ENCODE measurements around the gene MDGA2. TPM values are rescaled to one million over a fixed set of nuclear protein-coding genes. Genes with fewer than 3 reads are reported as not detected.
"Not testable (repeated sequence)": the region's sequence is repeated elsewhere in the genome, so short reads cannot be mapped to it uniquely, and the experiment has no call there.

The MDGA2 gene
- total RNA-seq, 2 experiments from 2014 or later, result not detected

DNA sequence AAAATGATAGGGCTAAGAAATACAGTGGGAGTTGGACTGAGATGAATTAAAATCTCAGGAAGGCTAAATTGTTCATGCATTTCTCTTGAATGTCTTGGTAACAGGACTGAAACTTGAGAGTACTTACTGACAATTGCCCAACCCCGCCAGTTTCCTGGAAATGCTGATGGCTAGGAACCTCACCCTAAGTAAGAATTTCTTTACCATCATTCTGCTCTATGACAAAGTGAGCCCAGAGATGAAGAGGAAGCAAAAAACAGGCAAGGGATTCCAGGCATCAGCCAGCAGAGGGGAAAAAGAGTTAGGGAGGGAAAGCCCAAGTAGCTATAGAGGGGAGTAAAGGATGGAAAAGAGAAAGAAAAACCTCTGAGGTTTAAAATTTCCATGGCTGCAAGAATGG, 397.7 kb downstream of the MDGA2 start:
- intact Hi-C loops (cut with micrococcal nuclease), result loop anchor here (1.0 to 10.0 kb wide), 2 partner anchors 696 to 1023 kb away; no protein-coding TSS in a partner anchor
- Mint-ChIP-seq H3K36me3 (ENCODE audit: low read depth) (no peaks in the 10 kb centered on the region), H3K9me3 (no peaks in the 10 kb centered on the region), H3K27ac (no peak overlapping the region), H3K4me3 (no peak overlapping the region), H3K4me1 (ENCODE audit: low read depth) (no peaks in the 10 kb centered on the region), H3K27me3 (ENCODE audit: low read depth) (no peaks in the 10 kb centered on the region)
- DNase-seq, result no peak
- CTCF ChIA-PET, result interaction anchor here (0.5 to 1.0 kb wide), 2 partner anchors 20 to 64 kb away, joined by 3 read pairs; no protein-coding TSS in a partner anchor

DNA sequence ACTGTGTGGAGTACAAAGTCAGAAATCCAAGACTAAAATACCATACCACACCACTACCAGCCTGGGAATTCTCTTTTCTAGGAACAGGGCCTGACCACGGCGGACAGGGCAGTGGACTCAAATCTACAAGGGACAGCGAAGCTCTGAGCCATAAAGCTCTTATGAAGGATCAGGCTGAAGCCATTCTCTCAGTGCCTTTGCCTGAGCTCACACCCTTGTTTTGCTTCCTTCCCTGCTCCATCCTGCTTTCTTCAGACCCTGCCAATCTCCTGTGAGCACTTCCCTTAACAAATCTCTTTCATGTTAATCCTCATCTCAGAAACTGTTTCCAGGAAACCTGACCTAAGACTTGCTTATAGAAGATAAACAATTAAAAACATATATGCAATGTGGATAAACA, 398.5 kb downstream of the MDGA2 start:
- H3K36me3 Mint-ChIP-seq (ENCODE audit: low read depth), result no peaks in the 10 kb centered on the region
- intact Hi-C loops (cut with micrococcal nuclease), result loop anchor here (10.0 kb wide), 1 partner anchor 1022 kb away; no protein-coding TSS in a partner anchor
- H3K27me3 Mint-ChIP-seq (ENCODE audit: low read depth), result no peaks in the 10 kb centered on the region

DNA sequence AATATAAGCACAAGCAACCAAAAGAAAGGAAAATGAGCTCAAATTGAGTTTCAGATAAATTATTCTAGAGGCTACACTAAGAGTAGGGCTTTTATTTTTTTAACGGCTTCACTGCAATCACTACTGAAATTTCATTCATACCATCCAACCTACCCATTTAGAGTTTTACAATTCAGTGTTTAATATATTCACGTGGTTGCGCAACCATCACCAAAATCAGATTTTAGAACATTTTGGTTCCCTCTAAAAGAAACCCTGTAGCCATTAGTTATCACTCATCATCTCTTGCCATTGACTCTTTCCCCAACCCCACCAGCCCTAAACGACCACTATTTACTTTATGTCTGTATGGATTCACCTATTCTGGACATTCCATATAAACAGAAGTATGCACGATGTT, 401.5 kb downstream of the MDGA2 start:
- CTCF ChIA-PET, result no interaction called here
- H3K4me3 Mint-ChIP-seq, result no peak overlapping the region
- H3K4me1 Mint-ChIP-seq (ENCODE audit: low read depth), result no peaks in the 10 kb centered on the region
- DNase-seq, result no peak
- no peak overlapping the region for H3K27ac Mint-ChIP-seq
- no peaks in the 10 kb centered on the region for H3K36me3 Mint-ChIP-seq (ENCODE audit: low read depth)
- H3K27me3 Mint-ChIP-seq (ENCODE audit: low read depth), result no peaks in the 10 kb centered on the region
- intact Hi-C loops (cut with micrococcal nuclease), result loop anchor here (10.0 kb wide), 1 partner anchor 1019 kb away; no protein-coding TSS in a partner anchor
- no peaks in the 10 kb centered on the region for H3K9me3 Mint-ChIP-seq

More for the DNA sequence above, 398.5 kb downstream of the MDGA2 start:
- DNase-seq, result no peak
- H3K4me1 Mint-ChIP-seq (ENCODE audit: low read depth), result no peaks in the 10 kb centered on the region
- H3K9me3 Mint-ChIP-seq, result no peaks in the 10 kb centered on the region
- H3K27ac Mint-ChIP-seq, result no peak overlapping the region
- no peak overlapping the region for H3K4me3 Mint-ChIP-seq
- CTCF ChIA-PET, result interaction anchor here (0.7 kb wide), 1 partner anchor 12 kb away, joined by 3 read pairs; no protein-coding TSS in a partner anchor

DNA sequence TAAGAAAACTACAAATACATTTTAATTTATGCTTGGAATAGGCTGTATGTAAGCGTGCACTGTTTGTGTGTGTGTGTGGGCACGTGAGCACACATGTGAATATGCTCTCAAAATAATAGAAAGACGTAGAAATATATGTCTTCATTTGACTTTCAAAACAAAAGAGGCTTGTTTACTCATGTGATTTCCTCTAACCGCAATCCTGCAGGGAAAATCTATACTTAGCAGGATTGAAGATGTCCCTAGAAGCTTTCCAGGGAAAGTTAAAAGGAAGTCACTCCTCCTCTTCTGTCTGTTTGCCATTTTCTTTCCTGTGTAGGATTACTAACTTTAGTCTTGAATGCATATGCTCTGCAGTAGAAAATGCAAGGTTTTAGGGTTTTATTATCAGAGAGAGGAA, 404.7 kb downstream of the MDGA2 start:
- no peak for DNase-seq
- no peak overlapping the region for H3K4me3 Mint-ChIP-seq
- H3K27me3 Mint-ChIP-seq (ENCODE audit: low read depth), result no peaks in the 10 kb centered on the region
- CTCF ChIA-PET, result no interaction called here
- intact Hi-C loops (cut with micrococcal nuclease), result loop anchor here (10.0 kb wide), 1 partner anchor 1016 kb away; no protein-coding TSS in a partner anchor
- no peaks in the 10 kb centered on the region for H3K36me3 Mint-ChIP-seq (ENCODE audit: low read depth)
- H3K9me3 Mint-ChIP-seq, result no peaks in the 10 kb centered on the region
- H3K27ac Mint-ChIP-seq, result no peak overlapping the region
- no peaks in the 10 kb centered on the region for H3K4me1 Mint-ChIP-seq (ENCODE audit: low read depth)

DNA sequence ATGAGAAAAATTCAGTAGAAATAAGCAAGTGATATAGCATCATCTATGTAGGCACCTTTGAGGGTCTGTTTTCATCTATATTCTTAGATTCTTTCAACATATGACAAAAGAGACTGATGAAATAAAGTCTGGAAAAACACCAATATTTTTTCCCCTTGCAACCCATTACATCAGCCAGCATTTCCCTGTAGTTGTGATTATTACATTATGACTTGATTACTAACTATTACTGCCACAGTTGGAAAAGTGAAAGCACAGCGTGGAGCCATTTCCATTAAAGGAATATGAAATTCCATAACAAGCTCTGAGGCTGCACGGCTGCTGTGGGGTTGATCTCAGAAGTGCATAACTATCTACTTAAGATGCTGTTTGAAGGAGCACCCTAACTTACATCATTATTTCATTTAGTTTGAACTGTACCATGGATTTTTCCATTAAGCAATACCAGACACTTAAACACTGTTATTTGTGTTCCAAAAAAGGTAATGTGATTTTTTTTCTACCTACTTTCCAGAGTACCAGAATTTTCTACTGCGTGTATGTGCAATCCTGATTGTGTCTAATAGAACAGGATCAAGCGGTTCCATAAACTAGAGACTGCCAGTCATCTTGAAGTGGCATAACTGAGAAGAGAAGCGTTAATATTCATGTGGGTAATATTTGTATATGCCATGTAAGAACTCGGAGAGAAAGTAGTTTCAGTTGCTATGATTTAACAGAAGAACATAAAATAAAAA, 405.5 kb downstream of the MDGA2 start:
- Mint-ChIP-seq H3K9me3 (no peaks in the 10 kb centered on the region), H3K4me3 (no peak overlapping the region), H3K4me1 (ENCODE audit: low read depth) (no peaks in the 10 kb centered on the region), H3K27me3 (ENCODE audit: low read depth) (no peaks in the 10 kb centered on the region), H3K36me3 (ENCODE audit: low read depth) (no peaks in the 10 kb centered on the region), H3K27ac (no peak overlapping the region)
- CTCF ChIA-PET, result no interaction called here
- no peak for DNase-seq
- intact Hi-C loops (cut with micrococcal nuclease), result loop anchor here (10.0 kb wide), 1 partner anchor 1015 kb away; no protein-coding TSS in a partner anchor

DNA sequence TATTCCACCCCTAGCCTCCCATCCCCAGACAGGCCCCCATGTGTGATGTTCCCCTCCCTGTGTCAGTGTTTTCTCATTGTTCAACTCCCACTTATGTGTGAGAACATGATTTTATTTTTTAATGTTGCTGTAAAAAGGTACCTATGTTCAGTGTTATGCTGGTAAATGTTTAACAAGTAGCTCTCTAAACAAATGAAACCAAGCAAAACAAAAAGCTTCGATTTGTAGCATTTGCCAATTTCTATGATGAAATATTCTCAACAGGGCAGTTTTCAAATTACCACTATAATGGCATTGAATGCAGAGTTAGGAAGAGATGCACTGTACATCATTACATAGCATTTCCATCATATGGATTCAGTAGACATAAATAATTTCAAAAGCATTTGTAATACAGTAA, 410.6 kb downstream of the MDGA2 start:
- Mint-ChIP-seq H3K4me1 (ENCODE audit: low read depth) (no peaks in the 10 kb centered on the region), H3K36me3 (ENCODE audit: low read depth) (no peaks in the 10 kb centered on the region), H3K9me3 (peaks cover 2% of the 10 kb centered on the region), H3K27me3 (ENCODE audit: low read depth) (no peaks in the 10 kb centered on the region), H3K27ac (no peak overlapping the region), H3K4me3 (no peak overlapping the region)
- DNase-seq, result no peak
- intact Hi-C loops (cut with micrococcal nuclease), result no loop called here
- CTCF ChIA-PET, result interaction anchor here (0.6 kb wide), 1 partner anchor 12 kb away, joined by 3 read pairs; no protein-coding TSS in a partner anchor

DNA sequence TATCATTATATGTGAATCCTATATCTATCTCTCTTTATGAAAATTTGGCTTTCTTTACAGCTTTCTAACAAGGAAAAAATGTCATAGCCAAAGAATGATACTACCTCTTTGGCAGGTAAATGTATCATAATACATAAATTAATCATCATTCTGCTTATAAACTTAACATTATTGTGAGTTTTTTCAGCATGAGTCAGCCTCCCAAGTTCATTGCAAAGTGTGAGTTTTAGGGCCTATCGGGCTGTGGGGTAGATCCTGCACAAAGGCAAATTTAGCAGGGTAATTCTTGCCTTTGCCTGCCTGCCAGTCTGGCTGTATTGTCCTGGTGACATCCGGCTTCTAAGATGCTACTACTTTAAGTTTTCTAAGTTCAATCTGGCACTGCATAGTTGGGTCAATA, 412.6 kb downstream of the MDGA2 start:
- Mint-ChIP-seq H3K27ac (no peak overlapping the region), H3K4me3 (no peak overlapping the region), H3K36me3 (ENCODE audit: low read depth) (no peaks in the 10 kb centered on the region), H3K27me3 (ENCODE audit: low read depth) (no peaks in the 10 kb centered on the region), H3K4me1 (ENCODE audit: low read depth) (no peaks in the 10 kb centered on the region), H3K9me3 (peaks cover 2% of the 10 kb centered on the region)
- intact Hi-C loops (cut with micrococcal nuclease), result no loop called here
- no peak for DNase-seq
- CTCF ChIA-PET, result no interaction called here

DNA sequence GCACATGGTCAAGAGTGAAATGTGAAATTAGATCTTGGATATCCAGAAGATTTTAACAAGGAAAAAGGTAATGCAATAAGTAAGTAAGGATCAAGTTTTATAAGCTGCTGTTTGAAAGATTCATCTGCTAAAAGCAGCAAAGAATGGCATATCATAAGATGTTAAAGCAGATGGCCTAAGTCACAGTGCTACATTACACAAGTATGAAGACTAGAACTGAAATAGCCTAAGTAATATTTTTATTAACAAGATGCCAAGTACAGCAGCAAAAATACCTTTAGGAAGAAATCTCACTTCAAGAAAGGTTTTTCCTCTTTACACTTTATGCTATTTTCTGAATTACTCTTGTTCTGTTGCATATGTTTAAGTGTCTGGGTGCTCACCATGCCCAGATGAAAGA, 414.1 kb downstream of the MDGA2 start:
- Mint-ChIP-seq H3K4me1 (ENCODE audit: low read depth) (no peaks in the 10 kb centered on the region), H3K27me3 (ENCODE audit: low read depth) (no peaks in the 10 kb centered on the region)
- CTCF ChIA-PET, result no interaction called here

DNA sequence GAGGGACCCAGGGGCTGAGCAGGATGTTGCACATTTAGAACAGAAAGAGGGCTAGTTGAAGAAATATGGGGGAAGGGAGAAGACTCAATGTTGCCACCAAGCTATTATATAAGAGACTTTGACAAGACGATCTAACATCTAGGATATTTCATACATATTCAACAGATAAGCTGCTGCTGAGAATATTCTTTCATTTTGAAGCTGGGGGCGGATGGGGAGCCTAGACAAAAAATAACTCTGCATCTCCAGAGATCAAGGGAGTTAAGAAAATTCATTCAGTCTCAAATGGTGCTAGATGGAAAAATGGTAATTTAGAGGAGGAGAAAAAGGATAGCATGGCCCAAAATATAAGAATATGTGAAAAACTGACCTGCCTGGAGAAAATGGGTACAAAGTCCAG, 415.6 kb downstream of the MDGA2 start:
- no peaks in the 10 kb centered on the region for H3K27me3 Mint-ChIP-seq (ENCODE audit: low read depth)
- CTCF ChIA-PET, result no interaction called here
- H3K9me3 Mint-ChIP-seq, result peaks cover 9% of the 10 kb centered on the region
- no peaks in the 10 kb centered on the region for H3K36me3 Mint-ChIP-seq (ENCODE audit: low read depth)
- DNase-seq, result no peak
- no peak overlapping the region for H3K4me3 Mint-ChIP-seq
- H3K4me1 Mint-ChIP-seq (ENCODE audit: low read depth), result no peaks in the 10 kb centered on the region
- H3K27ac Mint-ChIP-seq, result no peak overlapping the region
- intact Hi-C loops (cut with micrococcal nuclease), result no loop called here

More for the DNA sequence above, 414.1 kb downstream of the MDGA2 start:
- Mint-ChIP-seq H3K27ac (no peak overlapping the region), H3K36me3 (ENCODE audit: low read depth) (no peaks in the 10 kb centered on the region), H3K9me3 (peaks cover 2% of the 10 kb centered on the region), H3K4me3 (no peak overlapping the region)
- intact Hi-C loops (cut with micrococcal nuclease), result no loop called here
- no peak for DNase-seq

DNA sequence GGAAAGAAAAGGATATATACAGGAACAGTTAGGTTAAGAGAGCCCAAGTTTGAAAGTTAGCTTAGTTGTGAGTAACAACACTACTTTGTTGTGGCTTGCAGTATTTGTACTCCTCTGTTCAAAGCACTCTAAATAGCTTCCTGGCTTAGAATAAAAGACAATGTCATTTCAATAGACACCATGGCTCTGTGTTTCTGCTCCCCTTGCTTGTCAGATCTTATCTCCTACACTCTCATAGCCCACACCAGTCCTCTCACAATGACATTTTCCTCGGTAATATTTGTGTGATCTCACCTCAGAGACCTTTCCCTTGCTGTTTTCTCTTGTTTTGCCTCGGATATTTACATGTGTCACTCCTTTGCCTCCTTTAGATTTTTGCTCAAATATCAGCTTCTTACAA, 418.4 kb downstream of the MDGA2 start:
- H3K27me3 Mint-ChIP-seq (ENCODE audit: low read depth), result no peaks in the 10 kb centered on the region
- H3K9me3 Mint-ChIP-seq, result peaks cover 16% of the 10 kb centered on the region
- CTCF ChIA-PET, result interaction anchor here (1.7 kb wide), 1 partner anchor 21 kb away, joined by 3 read pairs; no protein-coding TSS in a partner anchor
- no peaks in the 10 kb centered on the region for H3K4me1 Mint-ChIP-seq (ENCODE audit: low read depth)
- H3K36me3 Mint-ChIP-seq (ENCODE audit: low read depth), result no peaks in the 10 kb centered on the region
- no peak overlapping the region for H3K27ac Mint-ChIP-seq
- intact Hi-C loops (cut with micrococcal nuclease), result no loop called here
- no peak overlapping the region for H3K4me3 Mint-ChIP-seq
- no peak for DNase-seq

DNA sequence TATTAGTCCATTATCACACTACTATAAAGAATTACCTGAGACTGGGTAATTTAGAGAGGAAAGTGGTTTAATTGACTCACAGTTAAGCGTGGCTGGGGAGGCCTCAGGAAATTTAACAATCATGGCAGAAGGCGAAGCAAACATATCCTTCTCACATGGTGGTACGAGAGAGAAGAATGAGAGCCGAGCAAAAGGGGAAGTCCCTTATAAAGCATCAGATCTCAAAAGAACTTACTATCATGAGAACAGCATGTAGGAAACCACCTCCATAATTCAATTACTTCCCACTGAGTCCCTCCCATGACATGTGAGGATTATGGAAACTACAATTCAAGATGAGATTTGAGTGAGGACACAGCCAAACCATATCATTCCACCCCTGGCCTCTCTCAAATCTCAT, 422.6 kb downstream of the MDGA2 start:
- Mint-ChIP-seq H3K36me3 (ENCODE audit: low read depth) (no peaks in the 10 kb centered on the region), H3K4me1 (ENCODE audit: low read depth) (no peaks in the 10 kb centered on the region), H3K27ac (no peak overlapping the region), H3K4me3 (no peak overlapping the region), H3K27me3 (ENCODE audit: low read depth) (no peaks in the 10 kb centered on the region), H3K9me3 (peaks cover 18% of the 10 kb centered on the region)
- intact Hi-C loops (cut with micrococcal nuclease), result no loop called here
- no peak for DNase-seq
- CTCF ChIA-PET, result no interaction called here

DNA sequence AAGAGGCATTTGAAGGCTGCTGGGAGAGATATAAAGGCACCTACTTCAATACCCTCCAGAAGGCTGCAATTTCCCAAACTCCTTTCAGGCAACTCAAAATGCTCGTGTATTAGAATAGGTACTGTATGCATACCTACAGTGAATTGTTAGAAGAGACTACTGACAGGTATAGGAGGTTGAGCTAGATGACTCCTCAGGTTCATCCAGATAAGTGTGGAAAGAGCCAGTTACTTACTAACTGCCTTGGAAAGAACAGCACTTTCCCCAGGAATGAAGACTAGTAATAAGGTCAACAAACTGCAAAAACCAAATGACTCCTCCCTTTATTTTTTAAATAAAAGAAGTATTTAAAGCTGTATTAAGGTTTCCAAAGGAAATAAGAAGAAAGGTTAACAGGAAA, 429.0 kb downstream of the MDGA2 start:
- no peak overlapping the region for H3K27ac Mint-ChIP-seq
- no peak overlapping the region for H3K4me3 Mint-ChIP-seq
- peaks cover 1% of the 10 kb centered on the region for H3K9me3 Mint-ChIP-seq
- H3K4me1 Mint-ChIP-seq (ENCODE audit: low read depth), result no peaks in the 10 kb centered on the region
- H3K27me3 Mint-ChIP-seq (ENCODE audit: low read depth), result no peaks in the 10 kb centered on the region
- no peaks in the 10 kb centered on the region for H3K36me3 Mint-ChIP-seq (ENCODE audit: low read depth)
- no peak for DNase-seq
- CTCF ChIA-PET, result interaction anchor here (0.6 kb wide), 1 partner anchor 1834 kb away, joined by 3 read pairs; no protein-coding TSS in a partner anchor
- intact Hi-C loops (cut with micrococcal nuclease), result no loop called here

DNA sequence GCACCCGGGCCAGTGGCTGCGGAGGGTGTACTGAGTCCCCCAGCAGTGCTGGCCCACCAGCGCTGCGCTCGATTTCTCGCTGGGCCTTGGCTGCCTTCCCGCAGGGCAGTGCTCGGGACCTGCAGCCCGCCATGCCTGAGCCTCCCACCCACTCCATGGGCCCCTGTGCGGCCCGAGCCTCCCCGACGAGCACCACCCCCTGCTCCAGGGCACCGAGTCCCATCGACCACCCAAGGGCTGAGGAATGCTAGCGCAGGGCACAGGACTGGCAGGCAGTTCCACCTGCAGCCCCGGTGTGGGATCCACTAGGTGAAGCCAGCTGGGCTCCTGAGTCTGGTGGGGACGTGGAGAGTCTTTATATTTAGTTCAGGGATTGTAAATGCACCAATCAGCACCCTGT, 432.8 kb downstream of the MDGA2 start:
- H3K9me3 Mint-ChIP-seq; DNase-seq; CTCF ChIA-PET; H3K27ac Mint-ChIP-seq; H3K4me1 Mint-ChIP-seq (ENCODE audit: low read depth); H3K27me3 Mint-ChIP-seq (ENCODE audit: low read depth); H3K36me3 Mint-ChIP-seq (ENCODE audit: low read depth); intact Hi-C loops (cut with micrococcal nuclease); H3K4me3 Mint-ChIP-seq: not testable (repeated sequence)
